ENCODE measurements around the gene PRKRIP1. TPM values are rescaled to one million over a fixed set of nuclear protein-coding genes. Genes with fewer than 3 reads are reported as not detected.

The PRKRIP1 gene
- total RNA-seq, 4 donors from 2014 or later = 24.8 to 97.3 (median 33.6) TPM

- Histone ChIP-seq H3K9me3 (no peaks in the 10 kb centered on the region), H3K4me1 (peaks cover 0 to 4% (median 2%) of the 10 kb centered on the region in 4 donors), H3K36me3 (peaks cover 0 to 21% (median 0%) of the 10 kb centered on the region in 4 donors), H3K4me3 (no peak overlapping the region), H3K27me3 (no peaks in the 10 kb centered on the region), H3K27ac (peak overlapping the region in 1 of 4 donors; percentile 6)
- DNase-seq = no peak
- intact Hi-C loops (cut with DNase I; ENCODE audit: low total_unique reads) = no loop called here
- WGBS, 2 donors (ENCODE audit: low coverage in 1 of 2) = 93 to 94% methylated on average over 6 to 10 of the region's 10 CpGs
- in situ Hi-C loops (cut with MboI; ENCODE audit: low pct_ligation_motif_present in 1 of 4, low pct_unique_long_range_greater_than_20kb in 1 of 4, low sequenced_read_pairs in 3 of 4) = no loop called here
- TF ChIP-seq POLR2A (IDR thresholded peaks at IDR 0.05) (no peak), EP300 (IDR thresholded peaks at IDR 0.05; ENCODE audit: low read depth) (no peak), POLR2AphosphoS5 (IDR thresholded peaks at IDR 0.05) (no peak)
- TF ChIP-seq, protein P1, sequence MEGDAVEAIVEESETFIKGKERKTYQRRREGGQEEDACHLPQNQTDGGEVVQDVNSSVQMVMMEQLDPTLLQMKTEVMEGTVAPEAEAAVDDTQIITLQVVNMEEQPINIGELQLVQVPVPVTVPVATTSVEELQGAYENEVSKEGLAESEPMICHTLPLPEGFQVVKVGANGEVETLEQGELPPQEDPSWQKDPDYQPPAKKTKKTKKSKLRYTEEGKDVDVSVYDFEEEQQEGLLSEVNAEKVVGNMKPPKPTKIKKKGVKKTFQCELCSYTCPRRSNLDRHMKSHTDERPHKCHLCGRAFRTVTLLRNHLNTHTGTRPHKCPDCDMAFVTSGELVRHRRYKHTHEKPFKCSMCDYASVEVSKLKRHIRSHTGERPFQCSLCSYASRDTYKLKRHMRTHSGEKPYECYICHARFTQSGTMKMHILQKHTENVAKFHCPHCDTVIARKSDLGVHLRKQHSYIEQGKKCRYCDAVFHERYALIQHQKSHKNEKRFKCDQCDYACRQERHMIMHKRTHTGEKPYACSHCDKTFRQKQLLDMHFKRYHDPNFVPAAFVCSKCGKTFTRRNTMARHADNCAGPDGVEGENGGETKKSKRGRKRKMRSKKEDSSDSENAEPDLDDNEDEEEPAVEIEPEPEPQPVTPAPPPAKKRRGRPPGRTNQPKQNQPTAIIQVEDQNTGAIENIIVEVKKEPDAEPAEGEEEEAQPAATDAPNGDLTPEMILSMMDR (IDR thresholded peaks at IDR 0.05) = no peak
Measured at GRCh38 chr7:102421706-102422240, 25.6 kb downstream of the PRKRIP1 start.

- WGBS, 2 donors (ENCODE audit: low coverage in 1 of 2) = 65% methylated on average over 12 of the region's 12 CpGs; no CpG with 5 or more reads in 1 of the 2 donors
- Histone ChIP-seq H3K27ac (peak overlapping the region in 3 of 4 donors; percentile 14 to 82 (median 72)), H3K4me3 (no peak overlapping the region), H3K4me1 (peaks cover 0 to 4% (median 2%) of the 10 kb centered on the region in 4 donors), H3K9me3 (no peaks in the 10 kb centered on the region), H3K36me3 (peaks cover 0 to 21% (median 0%) of the 10 kb centered on the region in 4 donors), H3K27me3 (no peaks in the 10 kb centered on the region)
- intact Hi-C loops (cut with DNase I; ENCODE audit: low total_unique reads) = no loop called here
- no peak for TF ChIP-seq EP300 (IDR thresholded peaks at IDR 0.05; ENCODE audit: low read depth)
- TF ChIP-seq POLR2AphosphoS5 (IDR thresholded peaks at IDR 0.05) = no peak
- in situ Hi-C loops (cut with MboI; ENCODE audit: low pct_ligation_motif_present in 1 of 4, low pct_unique_long_range_greater_than_20kb in 1 of 4, low sequenced_read_pairs in 3 of 4) = no loop called here
- no peak for DNase-seq
Measured at GRCh38 chr7:102424129-102424551, 28.0 kb downstream of the PRKRIP1 start.

DNA sequence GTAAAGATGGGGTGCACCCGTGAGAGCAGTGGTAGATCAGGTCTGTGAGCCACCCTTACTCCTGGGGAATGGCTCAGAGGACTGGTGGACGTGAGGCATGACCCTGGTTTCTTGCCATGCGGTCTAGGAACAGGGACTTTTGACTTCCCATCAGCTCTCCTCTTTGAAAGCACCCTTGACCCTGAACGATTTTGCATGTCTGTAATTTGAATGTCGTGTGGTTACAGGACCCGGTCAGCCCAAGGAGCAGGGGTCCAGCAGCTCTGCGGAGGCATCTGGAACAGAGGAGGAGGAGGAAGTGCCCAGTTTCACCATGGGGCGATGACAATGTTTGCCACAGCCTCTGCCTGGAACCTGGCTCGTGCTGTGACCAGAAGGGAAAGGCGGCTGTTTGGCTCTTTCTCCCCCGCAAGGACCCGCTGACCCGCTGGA is 28.6 kb downstream of the PRKRIP1 start:
- H3K9me3 ChIP-seq = no peaks in the 10 kb centered on the region
- DNase-seq = peak; percentile 59
- H3K27ac ChIP-seq = peak overlapping the region; percentile 69 to 83 (median 77)
- intact Hi-C loops (cut with DNase I; ENCODE audit: low total_unique reads) (no loop called here), in situ Hi-C loops (cut with MboI; ENCODE audit: low pct_ligation_motif_present in 1 of 4, low pct_unique_long_range_greater_than_20kb in 1 of 4, low sequenced_read_pairs in 3 of 4) (no loop called here)
- WGBS, 2 donors (ENCODE audit: low coverage in 1 of 2) = 50 to 74% methylated on average over 1 to 13 of the region's 13 CpGs
- peaks cover 0 to 21% (median 0%) of the 10 kb centered on the region in 4 donors for H3K36me3 ChIP-seq
- H3K4me3 ChIP-seq = no peak overlapping the region
- H3K4me1 ChIP-seq = peaks cover 0 to 4% (median 2%) of the 10 kb centered on the region in 4 donors
- TF ChIP-seq, protein P1 (IDR thresholded peaks at IDR 0.05) = no peak
- no peak for TF ChIP-seq POLR2A (IDR thresholded peaks at IDR 0.05)
- peak in 1 of 3 donors; percentile 39 for TF ChIP-seq POLR2AphosphoS5 (IDR thresholded peaks at IDR 0.05)
- no peak for TF ChIP-seq EP300 (IDR thresholded peaks at IDR 0.05; ENCODE audit: low read depth)
- no peaks in the 10 kb centered on the region for H3K27me3 ChIP-seq

DNA sequence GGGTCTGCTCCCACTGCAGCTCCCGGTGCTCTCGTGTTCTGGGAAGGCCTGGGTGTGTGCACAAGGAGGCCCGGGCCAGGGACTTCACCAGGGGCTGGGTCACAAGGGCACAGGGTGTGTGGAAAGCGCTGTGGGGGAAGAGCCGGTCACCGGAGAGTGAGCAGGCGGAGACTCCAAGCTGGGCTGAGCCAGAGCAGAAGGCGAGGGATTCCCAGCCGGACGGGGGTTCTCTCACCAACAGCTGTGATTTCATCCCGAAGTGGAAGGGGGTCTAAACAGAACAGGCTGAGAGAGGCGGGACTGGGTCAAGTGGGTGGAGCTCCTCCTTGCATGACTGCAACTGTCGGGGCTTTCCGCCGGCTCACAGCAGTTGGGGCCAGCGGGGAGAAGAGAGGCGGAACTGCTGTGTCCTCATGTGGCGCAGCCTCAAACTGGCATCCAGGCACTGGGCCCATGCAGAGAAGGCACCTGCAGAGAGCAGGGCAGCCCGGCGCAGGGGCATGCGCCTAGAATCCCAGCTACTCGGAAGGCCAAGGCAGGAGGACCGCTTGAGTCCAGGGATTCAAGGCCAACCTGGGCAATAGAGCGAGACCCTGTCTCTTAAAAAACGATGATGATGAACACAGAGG is 29.6 kb downstream of the PRKRIP1 start:
- intact Hi-C loops (cut with DNase I; ENCODE audit: low total_unique reads) = no loop called here
- Histone ChIP-seq H3K27me3 (no peaks in the 10 kb centered on the region), H3K4me1 (peaks cover 0 to 5% (median 2%) of the 10 kb centered on the region in 4 donors), H3K9me3 (no peaks in the 10 kb centered on the region), H3K4me3 (no peak overlapping the region), H3K36me3 (peaks cover 0 to 21% (median 0%) of the 10 kb centered on the region in 4 donors), H3K27ac (peak overlapping the region; percentile 69 to 83 (median 77))
- in situ Hi-C loops (cut with MboI; ENCODE audit: low pct_ligation_motif_present in 1 of 4, low pct_unique_long_range_greater_than_20kb in 1 of 4, low sequenced_read_pairs in 3 of 4) = no loop called here
- peak; percentile 83 for DNase-seq
- 63% methylated on average over 25 of the region's 25 CpGs; no CpG with 5 or more reads in 1 of the 2 donors for WGBS, 2 donors (ENCODE audit: low coverage in 1 of 2)
- TF ChIP-seq, protein P1 (IDR thresholded peaks at IDR 0.05) = no peak
- TF ChIP-seq EP300 (IDR thresholded peaks at IDR 0.05; ENCODE audit: low read depth) = no peak
- TF ChIP-seq POLR2A (IDR thresholded peaks at IDR 0.05) = peak; percentile 48
- peak; percentile 24 to 52 (median 32) for TF ChIP-seq POLR2AphosphoS5 (IDR thresholded peaks at IDR 0.05)
